ENCODE data around the gene CHCHD4. TPM values are rescaled to one million over a fixed set of nuclear protein-coding genes. Genes with fewer than 3 reads are reported as not detected.

The CHCHD4 gene
- total RNA-seq, 1 experiment from 2014 or later = 33.5 TPM

GRCh38 chr3:14132689-14133088 is 8.0 kb upstream of the CHCHD4 start:
- Histone ChIP-seq H3K4me3 (ENCODE audit: low read depth, low read length, poor library complexity, severe bottlenecking) (no peak overlapping the region), H3K4me1 (ENCODE audit: insufficient read depth, low read length, poor library complexity, severe bottlenecking) (no peaks in the 10 kb centered on the region), H3K36me3 (ENCODE audit: insufficient read depth, low read length, poor library complexity, severe bottlenecking) (peaks cover 78% of the 10 kb centered on the region), H3K9me3 (ENCODE audit: low read depth, low read length, poor library complexity, severe bottlenecking) (no peaks in the 10 kb centered on the region), H3K27ac (ENCODE audit: low read depth, low read length, poor library complexity, severe bottlenecking) (no peak overlapping the region), H3K27me3 (replicated peaks; ENCODE audit: insufficient read depth, low read depth, low read length, poor library complexity) (no peaks in the 10 kb centered on the region)
- no peak for TF ChIP-seq CTCF (conservative IDR thresholded peaks at IDR 0.05; ENCODE audit: low read depth, low read length)
- TF ChIP-seq EZH2 (IDR thresholded peaks at IDR 0.05; ENCODE audit: borderline replicate concordance, low read depth, low read length, poor library complexity, severe bottlenecking) = no peak
- CTCF ChIA-PET = no interaction called here
- no peak for DNase-seq (ENCODE audit: low spot score)
- no TSS peak for BruUV-seq (replicated peaks)
- POLR2A ChIA-PET (ENCODE audit: low non-redundant PET) = no interaction called here
- intact Hi-C loops (cut with micrococcal nuclease; ENCODE audit: unreplicated experiment) = no loop called here

GRCh38 chr3:14132120-14132519 is 7.5 kb upstream of the CHCHD4 start:
- CTCF ChIA-PET = no interaction called here
- Histone ChIP-seq H3K36me3 (ENCODE audit: insufficient read depth, low read length, poor library complexity, severe bottlenecking) (peaks cover 84% of the 10 kb centered on the region), H3K4me3 (ENCODE audit: low read depth, low read length, poor library complexity, severe bottlenecking) (no peak overlapping the region), H3K4me1 (ENCODE audit: insufficient read depth, low read length, poor library complexity, severe bottlenecking) (no peaks in the 10 kb centered on the region), H3K9me3 (ENCODE audit: low read depth, low read length, poor library complexity, severe bottlenecking) (no peaks in the 10 kb centered on the region), H3K27ac (ENCODE audit: low read depth, low read length, poor library complexity, severe bottlenecking) (no peak overlapping the region), H3K27me3 (replicated peaks; ENCODE audit: insufficient read depth, low read depth, low read length, poor library complexity) (no peaks in the 10 kb centered on the region)
- no peak for DNase-seq (ENCODE audit: low spot score)
- TF ChIP-seq EZH2 (IDR thresholded peaks at IDR 0.05; ENCODE audit: borderline replicate concordance, low read depth, low read length, poor library complexity, severe bottlenecking) (no peak), CTCF (conservative IDR thresholded peaks at IDR 0.05; ENCODE audit: low read depth, low read length) (no peak)
- BruUV-seq (replicated peaks) = no TSS peak
- intact Hi-C loops (cut with micrococcal nuclease; ENCODE audit: unreplicated experiment) = no loop called here
- POLR2A ChIA-PET (ENCODE audit: low non-redundant PET) = interaction anchor here (0.6 kb wide), 1 partner anchor 954 kb away, joined by 3 read pairs; no protein-coding TSS in a partner anchor

- no peak for TF ChIP-seq CTCF (conservative IDR thresholded peaks at IDR 0.05; ENCODE audit: low read depth, low read length)
- no peaks in the 10 kb centered on the region for H3K27me3 ChIP-seq (replicated peaks; ENCODE audit: insufficient read depth, low read depth, low read length, poor library complexity)
- intact Hi-C loops (cut with micrococcal nuclease; ENCODE audit: unreplicated experiment) = no loop called here
- BruUV-seq (replicated peaks) = no TSS peak
- POLR2A ChIA-PET (ENCODE audit: low non-redundant PET) = no interaction called here
- no peaks in the 10 kb centered on the region for H3K9me3 ChIP-seq (ENCODE audit: low read depth, low read length, poor library complexity, severe bottlenecking)
- H3K4me3 ChIP-seq (ENCODE audit: low read depth, low read length, poor library complexity, severe bottlenecking) = no peak overlapping the region
- peaks cover 82% of the 10 kb centered on the region for H3K36me3 ChIP-seq (ENCODE audit: insufficient read depth, low read length, poor library complexity, severe bottlenecking)
- CTCF ChIA-PET = no interaction called here
- no peak overlapping the region for H3K27ac ChIP-seq (ENCODE audit: low read depth, low read length, poor library complexity, severe bottlenecking)
- peaks cover 5% of the 10 kb centered on the region for H3K4me1 ChIP-seq (ENCODE audit: insufficient read depth, low read length, poor library complexity, severe bottlenecking)
- no peak for DNase-seq (ENCODE audit: low spot score)
Measured at GRCh38 chr3:14131134-14131533, 6.5 kb upstream of the CHCHD4 start.
